HUES64 (cell line): ENCODE data around the gene IFFO2.
"Not testable (repeated sequence)": the region's sequence is repeated elsewhere in the genome, so short reads cannot be mapped to it uniquely, and the experiment has no call there.

Source experiments
- H3K27ac ChIP-seq: 2 replicates; pipeline ENCODE4 v1.7.0; 2013; ENCODE audit warnings: low read depth, low read length, inconsistent platforms
- H3K27me3 ChIP-seq: 2 replicates; pipeline ENCODE4 v1.6.1; 2013; ENCODE audit warnings: mild to moderate bottlenecking, low read length; ENCODE audit not compliant: insufficient read depth
- H3K36me3 ChIP-seq: 2 replicates; pipeline ENCODE4 v1.6.1; 2013; ENCODE audit warnings: mild to moderate bottlenecking, low read length; ENCODE audit not compliant: insufficient read depth
- H3K4me1 ChIP-seq: 2 replicates; pipeline ENCODE4 v1.6.1; 2013; ENCODE audit warnings: mild to moderate bottlenecking, low read length, moderate library complexity; ENCODE audit not compliant: insufficient read depth
- H3K4me3 ChIP-seq: 2 replicates; pipeline ENCODE4 v1.5.1; 2013; ENCODE audit warnings: mild to moderate bottlenecking, low read length, moderate library complexity
- H3K9ac ChIP-seq: 2 replicates; pipeline ENCODE4 v1.6.1; 2013; ENCODE audit warnings: mild to moderate bottlenecking, low read depth, low read length
- H3K9me3 ChIP-seq: 2 replicates; pipeline ENCODE4 v1.6.1; 2013; ENCODE audit warnings: low read depth, low read length; ENCODE audit not compliant: insufficient read depth
- WGBS: fragments of 150-250, 120-280 bp; methylation state at CpG from one replicate; pipeline ENCODE4 v1.1.7; 2013; ENCODE audit warnings: missing lambda C conversion rate; 5-methylcytosine and 5-hydroxymethylcytosine counted together

Gene IFFO2

GRCh38 chr1:18901147-18901951 lies 55.1 kb downstream of the IFFO2 start:
- Histone ChIP-seq H3K27ac (no peak overlapping the region), H3K27me3 (peaks cover 11% of the 10 kb centered on the region; the same call in 1 of the 2 replicates), H3K4me1 (peaks cover 4% of the 10 kb centered on the region; the same call in 1 of the 2 replicates), H3K36me3 (peaks cover 3% of the 10 kb centered on the region; the same call in 1 of the 2 replicates), H3K4me3 (peak overlapping the region; percentile 92), H3K9me3 (no peaks in the 10 kb centered on the region), H3K9ac (no peak overlapping the region)
- 56% methylated on average over 9 of the region's 9 CpGs for whole genome bisulfite sequencing

- H3K36me3 ChIP-seq, result 0 out of 2 replicates have a peak, but pooled peaks cover 3% of the 10 kb centered on the region
- H3K9ac ChIP-seq, result no peak overlapping the region
- peaks cover 4% of the 10 kb centered on the region; the same call in 1 of the 2 replicates for H3K4me1 ChIP-seq
- H3K9me3 ChIP-seq, result no peaks in the 10 kb centered on the region
- peaks cover 11% of the 10 kb centered on the region; the same call in 1 of the 2 replicates for H3K27me3 ChIP-seq
- H3K27ac ChIP-seq, result no peak overlapping the region
- no peak overlapping the region for H3K4me3 ChIP-seq
- 92% methylated on average over 10 of the region's 10 CpGs for WGBS
These were observed 56.1 kb downstream of the IFFO2 start for GRCh38 chr1:18900303-18900841.

GRCh38 chr1:18899363-18900049 lies 57.0 kb downstream of the IFFO2 start:
- Histone ChIP-seq H3K4me3 (no peak overlapping the region), H3K4me1 (peaks cover 4% of the 10 kb centered on the region; the same call in 1 of the 2 replicates), H3K27me3 (peaks cover 11% of the 10 kb centered on the region; the same call in 1 of the 2 replicates), H3K27ac (no peak overlapping the region), H3K36me3 (0 out of 2 replicates have a peak, but pooled peaks cover 3% of the 10 kb centered on the region), H3K9me3 (no peaks in the 10 kb centered on the region), H3K9ac (no peak overlapping the region)
- WGBS, result 95% methylated on average over 4 of the region's 4 CpGs

- Histone ChIP-seq H3K9me3 (no peaks in the 10 kb centered on the region), H3K27me3 (peaks cover 9% of the 10 kb centered on the region; the same call in 1 of the 2 replicates), H3K27ac (no peak overlapping the region), H3K9ac (no peak overlapping the region), H3K4me3 (no peak overlapping the region), H3K36me3 (0 out of 2 replicates have a peak, but pooled peaks cover 3% of the 10 kb centered on the region), H3K4me1 (peaks cover 4% of the 10 kb centered on the region; the same call in 1 of the 2 replicates)
- 90% methylated on average over 8 of the region's 8 CpGs for WGBS
These were observed 57.9 kb downstream of the IFFO2 start for GRCh38 chr1:18898567-18898966.

GRCh38 chr1:18895317-18895716 lies 61.2 kb downstream of the IFFO2 start:
- no peak overlapping the region for H3K4me3 ChIP-seq
- H3K4me1 ChIP-seq, result no peaks in the 10 kb centered on the region
- no peaks in the 10 kb centered on the region for H3K27me3 ChIP-seq
- H3K9ac ChIP-seq, result no peak overlapping the region
- WGBS, result 95% methylated on average over 6 of the region's 6 CpGs
- H3K27ac ChIP-seq, result no peak overlapping the region
- H3K36me3 ChIP-seq, result 0 out of 2 replicates have a peak, but pooled peaks cover 3% of the 10 kb centered on the region
- no peaks in the 10 kb centered on the region for H3K9me3 ChIP-seq

DNA sequence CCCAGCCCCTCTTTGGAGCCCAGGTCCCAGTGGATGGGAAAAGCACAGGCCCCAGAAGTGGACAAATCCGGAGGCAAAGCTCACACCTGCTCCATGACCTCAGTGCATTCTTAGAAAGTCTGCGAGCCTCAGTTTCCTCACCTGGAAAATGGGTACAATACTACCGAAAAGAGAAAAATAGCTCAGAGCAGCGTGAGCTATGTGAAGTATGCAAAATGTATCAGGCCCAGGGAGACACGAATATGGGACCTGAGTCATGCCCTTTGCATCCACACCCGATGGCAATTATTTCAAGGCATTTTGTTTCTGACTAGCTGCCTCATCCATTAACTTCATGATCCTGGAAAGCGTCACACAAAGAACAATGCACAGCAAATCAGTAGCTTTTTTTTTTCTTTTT lies 63.4 kb downstream of the IFFO2 start:
- WGBS, result 92% methylated on average over 7 of the region's 7 CpGs
- no peaks in the 10 kb centered on the region for H3K9me3 ChIP-seq
- H3K4me3 ChIP-seq, result no peak overlapping the region
- H3K4me1 ChIP-seq, result no peaks in the 10 kb centered on the region
- 0 out of 2 replicates have a peak, but pooled peaks cover 3% of the 10 kb centered on the region for H3K36me3 ChIP-seq
- no peak overlapping the region for H3K9ac ChIP-seq
- no peak overlapping the region for H3K27ac ChIP-seq
- H3K27me3 ChIP-seq, result no peaks in the 10 kb centered on the region

DNA sequence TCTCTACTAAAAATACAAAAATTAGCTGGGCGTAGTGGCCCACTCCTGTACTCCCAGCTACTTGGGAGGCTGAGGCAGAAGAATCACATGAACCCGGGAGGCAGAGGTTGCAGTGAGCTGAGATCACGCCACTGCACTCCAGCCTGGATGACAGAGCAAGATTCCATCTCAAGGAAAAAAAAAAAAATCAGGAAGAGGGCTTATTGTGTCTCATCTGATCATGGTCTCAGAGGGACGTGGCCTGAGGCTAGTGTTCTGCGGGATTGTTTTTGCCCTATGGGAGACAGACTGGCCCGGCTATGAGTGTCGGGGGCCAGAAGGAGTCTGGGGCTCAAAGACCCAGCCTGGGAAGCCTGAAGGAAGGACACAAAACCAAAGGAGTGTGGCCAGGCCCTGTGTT lies 64.6 kb downstream of the IFFO2 start:
- not testable (repeated sequence) for H3K4me1 ChIP-seq, H3K9me3 ChIP-seq, H3K27ac ChIP-seq, H3K9ac ChIP-seq, H3K27me3 ChIP-seq, H3K36me3 ChIP-seq, H3K4me3 ChIP-seq
- 94% methylated on average over 7 of the region's 7 CpGs for WGBS

- no peaks in the 10 kb centered on the region for H3K4me1 ChIP-seq
These were observed 65.1 kb downstream of the IFFO2 start for GRCh38 chr1:18891426-18891780.

GRCh38 chr1:18890706-18891425 lies 65.6 kb downstream of the IFFO2 start:
- H3K9ac ChIP-seq, result no peak overlapping the region
- H3K27me3 ChIP-seq, result no peaks in the 10 kb centered on the region
- no peaks in the 10 kb centered on the region for H3K36me3 ChIP-seq
- no peaks in the 10 kb centered on the region for H3K9me3 ChIP-seq
- no peaks in the 10 kb centered on the region for H3K4me1 ChIP-seq
- no peak overlapping the region for H3K27ac ChIP-seq
- WGBS, result 93% methylated on average over 6 of the region's 6 CpGs
- H3K4me3 ChIP-seq, result no peak overlapping the region

More at GRCh38 chr1:18891426-18891780, 65.1 kb downstream of the IFFO2 start:
- Histone ChIP-seq H3K9me3 (no peaks in the 10 kb centered on the region), H3K9ac (no peak overlapping the region), H3K4me3 (no peak overlapping the region), H3K27me3 (no peaks in the 10 kb centered on the region), H3K27ac (no peak overlapping the region), H3K36me3 (no peaks in the 10 kb centered on the region)
- WGBS, result 94% methylated on average over 7 of the region's 7 CpGs

DNA sequence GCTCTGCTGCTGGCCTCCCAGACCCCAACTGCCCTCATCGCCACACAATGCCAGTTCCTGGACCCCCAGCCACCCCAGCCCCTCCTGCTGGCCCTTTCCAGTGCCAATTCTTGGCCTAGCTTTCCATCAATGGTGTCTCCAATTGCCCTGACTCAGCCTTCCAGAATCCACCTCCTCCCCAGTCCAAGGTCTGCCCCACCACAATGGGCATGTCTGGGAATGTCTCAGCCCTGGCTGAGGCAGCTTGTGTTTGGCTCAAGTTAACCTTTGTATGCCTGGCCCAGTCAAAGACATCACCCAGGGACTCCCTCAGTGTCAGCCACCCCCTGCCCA lies 70.5 kb downstream of the IFFO2 start:
- Histone ChIP-seq H3K9ac (no peak overlapping the region), H3K4me3 (no peak overlapping the region), H3K4me1 (no peaks in the 10 kb centered on the region), H3K36me3 (peaks cover 20% of the 10 kb centered on the region), H3K9me3 (no peaks in the 10 kb centered on the region), H3K27ac (no peak overlapping the region), H3K27me3 (no peaks in the 10 kb centered on the region)
- WGBS, result 94% methylated on average over 1 of the region's 1 CpG
